HG02678 (cell line): ENCODE measurements around the gene MRTFB.
"Not testable (repeated sequence)": the region's sequence is repeated elsewhere in the genome, so short reads cannot be mapped to it uniquely, and the experiment has no call there.

ENCODE experiments used
- ATAC-seq: cut with Tn5 transposase; IDR thresholded peaks from one replicate; pipeline ENCODE4 v1.9.1; 2021; ENCODE audit warnings: mild to moderate bottlenecking, moderate library complexity; ENCODE audit not compliant: unreplicated experiment

The MRTFB gene

DNA sequence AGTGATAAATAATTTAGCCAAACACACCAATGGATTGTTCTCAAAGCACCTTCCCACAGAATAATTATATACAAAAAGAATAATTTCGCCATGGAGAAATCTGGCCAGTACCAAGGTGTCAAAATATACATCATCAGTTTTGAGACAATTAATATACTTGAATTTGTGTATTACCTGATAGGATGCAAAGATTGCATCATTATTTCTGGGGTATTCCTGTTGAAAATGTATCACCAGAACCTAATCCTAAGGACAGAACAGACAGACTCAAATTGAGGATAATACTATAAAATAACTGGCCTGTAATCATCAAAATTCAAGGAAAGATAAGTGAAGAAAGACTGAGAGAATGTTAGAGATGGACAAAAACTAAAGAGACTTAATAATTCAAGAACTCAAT, 111.9 kb downstream of the MRTFB start:
- no peak for ATAC-seq

DNA sequence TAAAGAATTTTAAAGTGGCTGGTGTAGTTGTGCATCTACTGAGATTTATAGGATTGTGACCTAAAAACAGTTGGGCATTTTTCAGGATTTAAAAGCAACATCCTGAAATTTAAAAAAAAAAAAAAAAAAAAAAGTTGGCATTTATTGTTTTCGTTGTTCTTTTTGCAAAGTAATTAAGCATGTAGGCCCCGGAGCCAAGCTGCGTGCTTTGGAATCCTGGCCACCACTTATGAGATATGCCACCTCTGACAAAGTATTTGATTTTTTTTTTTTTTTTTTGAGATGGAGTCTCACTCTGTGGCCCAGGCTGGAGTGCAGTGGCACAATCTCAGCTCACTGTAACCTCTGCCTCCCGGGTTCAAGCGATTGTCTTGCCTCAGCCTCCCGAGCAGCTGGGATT, 112.8 kb downstream of the MRTFB start:
- not testable (repeated sequence) for ATAC-seq

DNA sequence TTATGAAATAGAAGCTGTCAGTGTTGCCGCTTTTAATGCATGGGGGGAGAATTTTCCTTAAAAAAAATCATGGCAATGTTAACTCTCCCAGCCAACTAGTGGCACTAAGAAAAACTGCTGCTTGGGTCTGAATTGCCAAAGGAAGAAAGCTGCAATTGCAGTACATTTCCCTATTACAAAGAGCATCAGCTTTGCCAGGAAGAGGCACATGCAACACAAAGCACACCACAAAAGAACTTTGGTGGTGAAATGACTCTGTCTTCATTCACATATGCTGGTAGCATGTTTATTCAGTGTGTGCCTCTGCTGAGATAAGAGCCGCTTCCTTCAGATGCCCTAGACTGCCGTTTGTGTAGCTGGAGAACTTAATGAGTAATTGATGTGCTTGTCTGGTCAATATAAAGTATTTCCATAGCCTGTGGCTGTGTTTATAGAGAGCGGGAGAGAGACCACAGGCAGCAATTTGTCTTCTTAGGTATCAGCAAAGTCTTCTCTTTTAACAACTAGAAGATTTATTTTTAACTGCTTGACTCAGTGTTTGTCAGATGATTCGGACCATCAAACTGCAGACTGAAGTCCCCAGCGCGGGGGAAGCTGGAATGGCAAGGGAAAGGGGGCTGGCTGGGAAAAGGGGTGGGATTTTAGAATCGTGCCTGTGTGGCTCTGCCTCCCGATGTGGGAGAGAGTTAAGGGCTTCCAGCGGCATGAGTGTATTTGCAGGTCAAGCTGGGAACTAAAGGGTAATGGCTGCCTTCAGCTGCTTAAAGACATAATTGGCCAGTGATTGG, 115.1 kb downstream of the MRTFB start:
- ATAC-seq: no peak

DNA sequence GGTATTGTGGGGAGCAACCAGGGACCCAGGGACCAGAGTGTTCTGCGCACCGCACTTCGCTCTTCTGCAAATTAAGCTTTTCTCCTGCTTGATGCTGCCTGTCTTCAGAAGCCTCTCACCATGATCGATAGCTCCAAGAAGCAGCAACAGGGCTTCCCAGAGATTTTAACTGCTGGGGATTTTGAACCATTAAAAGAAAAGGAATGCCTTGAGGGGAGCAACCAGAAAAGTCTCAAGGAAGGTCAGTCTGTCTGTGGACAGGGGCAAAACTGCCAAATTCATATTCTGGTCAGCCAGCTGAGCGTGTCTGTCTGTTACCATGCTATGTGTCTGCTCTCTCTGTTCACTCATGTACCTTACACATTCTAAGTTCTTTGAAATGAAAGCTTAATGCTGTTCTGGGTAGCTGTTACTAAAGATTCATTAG, 115.7 kb downstream of the MRTFB start:
- no peak for ATAC-seq

DNA sequence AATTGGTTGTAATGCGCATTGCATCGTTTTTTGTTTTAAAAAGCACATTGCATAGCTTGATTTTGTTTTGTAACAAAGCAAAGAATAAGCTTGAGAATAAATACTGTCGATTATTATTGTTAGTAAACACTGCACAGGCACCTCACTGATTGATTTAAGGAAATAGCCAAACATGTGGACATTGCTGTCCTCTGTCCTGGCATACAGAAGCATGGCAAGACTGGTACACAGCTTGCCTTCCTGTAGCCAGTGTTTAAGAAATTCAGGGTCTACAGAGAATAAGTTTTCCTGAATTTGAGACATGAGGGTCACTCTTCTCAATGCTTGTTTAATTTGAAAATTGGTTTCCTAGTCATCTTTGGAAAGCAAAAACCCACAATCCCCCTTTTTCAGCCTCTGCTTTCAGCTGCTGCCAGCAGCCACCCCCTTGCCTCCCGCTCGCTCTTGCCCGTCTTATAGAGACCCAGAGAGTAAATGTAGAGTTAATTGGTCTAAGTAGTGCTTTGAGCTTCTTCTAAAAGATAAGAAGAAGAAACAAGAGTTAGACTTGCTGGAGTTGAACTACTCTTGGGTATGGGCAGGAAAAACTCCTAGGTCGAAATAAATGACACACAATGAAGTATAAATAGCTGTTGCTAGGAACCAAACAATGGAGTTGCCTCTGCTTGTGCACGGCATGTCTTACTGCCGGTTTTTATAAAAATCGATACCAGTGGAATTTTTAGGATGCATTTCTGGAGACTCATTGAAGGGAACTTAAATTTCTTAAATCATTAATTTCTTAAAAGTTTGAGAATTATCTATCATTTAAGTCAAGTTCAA, 116.6 kb downstream of the MRTFB start:
- ATAC-seq: no peak

DNA sequence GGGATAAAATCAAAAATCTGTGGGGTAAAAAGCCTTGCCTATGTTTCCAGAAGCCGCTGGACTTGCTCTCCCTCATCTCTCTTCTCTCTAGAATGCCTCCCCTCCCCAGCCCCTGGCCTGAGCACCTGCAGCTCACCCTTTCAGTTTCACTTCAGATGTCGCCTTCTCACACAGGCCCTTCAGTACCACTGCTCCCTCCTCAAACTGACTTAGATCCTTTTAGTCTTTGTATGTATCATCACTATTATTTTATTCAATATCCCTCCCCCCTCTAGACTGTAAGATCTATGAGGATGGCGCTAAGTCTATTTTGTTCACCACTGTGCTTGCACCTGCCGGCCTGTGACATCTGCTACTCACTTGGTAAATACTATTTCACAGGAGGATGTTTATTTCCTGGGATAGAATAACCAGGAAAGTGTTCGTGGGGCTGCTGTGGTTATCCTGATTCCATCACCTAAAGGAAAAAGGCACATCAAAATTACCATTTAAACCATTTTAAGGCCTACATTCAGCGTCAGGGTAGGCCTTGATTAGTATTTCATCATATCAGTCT, 122.3 kb downstream of the MRTFB start:
- peak; percentile 98 for ATAC-seq

DNA sequence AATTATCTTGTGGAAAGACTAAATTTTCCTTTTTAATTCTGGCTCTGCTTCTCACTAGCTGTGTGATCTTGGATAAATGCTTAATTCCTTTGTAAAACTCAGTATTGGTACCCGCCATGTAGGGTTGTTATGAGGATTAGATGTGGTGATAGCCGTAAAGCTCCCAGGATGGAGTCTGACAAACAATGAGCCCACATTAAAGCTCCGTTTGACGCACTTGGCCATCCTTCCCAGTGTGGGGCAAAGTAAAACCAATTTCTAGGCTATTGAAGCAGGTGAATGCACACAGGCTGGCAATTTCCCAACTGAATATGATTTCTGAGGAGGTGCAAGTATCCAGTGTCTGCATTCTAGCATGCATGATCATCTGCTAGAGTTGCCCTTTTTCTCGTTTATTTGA, 123.6 kb downstream of the MRTFB start:
- ATAC-seq: no peak

DNA sequence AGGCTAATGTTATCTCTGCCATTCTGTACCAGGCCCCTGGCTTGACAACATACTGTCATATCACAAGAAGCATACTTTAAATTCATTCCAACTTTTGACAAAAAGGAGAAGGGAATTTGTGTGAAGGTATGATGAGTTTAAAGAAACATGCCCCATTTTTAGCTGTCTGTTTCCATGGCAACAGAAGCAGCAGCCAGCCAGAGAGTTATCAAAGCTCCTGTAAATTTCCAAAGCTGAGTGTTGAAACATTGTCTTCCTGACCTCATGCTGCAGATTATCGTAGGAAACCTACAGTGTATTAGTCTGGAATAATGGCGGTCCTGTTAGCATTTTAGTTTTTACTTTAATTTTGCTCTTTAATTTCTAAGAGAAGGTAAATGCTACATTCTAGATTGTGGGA, 124.9 kb downstream of the MRTFB start:
- no peak for ATAC-seq

DNA sequence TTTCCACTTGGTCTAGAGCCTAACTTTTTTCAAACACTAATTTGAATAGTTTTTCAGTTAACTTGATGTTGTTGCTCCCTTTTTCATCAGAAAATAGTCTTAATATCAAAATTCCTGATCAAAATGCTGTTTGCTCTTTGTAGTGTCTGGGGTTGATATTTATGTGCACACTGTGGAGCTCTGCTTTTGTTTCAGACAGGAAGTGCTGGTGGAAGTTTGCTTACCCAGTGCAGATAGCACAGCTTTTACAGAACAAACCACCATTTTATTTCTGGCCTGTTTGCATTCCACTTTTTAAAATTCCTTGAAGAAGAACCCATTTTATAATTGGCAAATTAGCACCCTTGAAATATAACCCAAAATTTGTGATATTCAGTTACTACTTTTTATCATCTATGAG, 125.4 kb downstream of the MRTFB start:
- ATAC-seq: no peak

DNA sequence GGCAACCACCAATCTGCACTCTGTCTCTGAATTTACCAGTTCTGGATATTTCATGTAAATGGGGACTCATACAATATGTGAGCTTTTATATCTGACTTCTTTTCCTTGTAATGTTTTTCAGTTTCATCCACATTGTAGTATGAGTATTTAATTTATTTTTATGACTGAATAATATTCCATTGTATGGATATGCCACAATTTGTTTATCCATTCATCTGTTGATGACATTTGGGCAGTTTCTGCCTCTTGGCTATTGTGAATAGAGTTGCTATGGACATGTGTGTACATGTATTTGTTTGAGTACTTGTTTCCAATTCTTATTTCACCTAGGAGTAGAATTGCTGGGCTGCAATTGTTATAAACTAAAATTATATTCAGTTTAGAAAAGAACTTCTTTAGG, 126.9 kb downstream of the MRTFB start:
- ATAC-seq: no peak

DNA sequence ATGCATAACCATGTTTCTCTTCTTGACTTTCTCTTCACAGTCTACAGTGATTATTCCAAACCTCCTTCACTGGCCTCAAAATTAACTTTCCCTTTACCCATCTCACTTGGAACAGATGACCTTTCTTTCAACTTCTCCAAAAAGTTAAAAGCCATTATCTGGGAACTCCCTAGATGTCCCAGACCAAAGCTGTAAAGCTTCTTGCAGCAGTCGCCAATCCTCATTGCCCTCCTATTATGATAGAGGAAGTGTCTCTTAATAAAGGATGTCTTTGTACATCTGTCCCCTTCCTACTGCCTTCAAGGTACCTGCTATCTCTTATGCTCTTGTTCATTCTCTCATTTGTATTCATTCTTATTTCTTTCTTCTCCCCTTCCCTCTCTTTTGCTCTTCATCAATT, 127.5 kb downstream of the MRTFB start:
- no peak for ATAC-seq

DNA sequence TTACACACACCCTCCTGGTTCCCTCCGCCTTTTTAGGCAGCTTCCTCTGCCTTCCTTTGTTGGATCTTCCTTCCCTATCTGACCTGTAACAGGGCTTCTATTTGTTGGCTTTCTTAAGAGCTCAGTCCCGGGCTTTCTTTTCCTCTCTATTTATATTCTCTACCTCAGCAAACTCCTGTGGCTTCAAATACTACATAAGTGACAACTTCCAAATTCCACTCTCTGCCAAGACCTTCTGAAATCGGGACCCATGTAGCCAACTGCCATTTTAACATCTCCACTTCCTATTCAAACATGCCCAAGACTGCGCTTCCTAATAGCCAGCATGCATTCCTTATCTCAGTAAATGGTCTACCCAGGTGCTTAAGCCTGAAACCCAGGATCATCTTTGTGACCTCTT, 128.1 kb downstream of the MRTFB start:
- no peak for ATAC-seq

DNA sequence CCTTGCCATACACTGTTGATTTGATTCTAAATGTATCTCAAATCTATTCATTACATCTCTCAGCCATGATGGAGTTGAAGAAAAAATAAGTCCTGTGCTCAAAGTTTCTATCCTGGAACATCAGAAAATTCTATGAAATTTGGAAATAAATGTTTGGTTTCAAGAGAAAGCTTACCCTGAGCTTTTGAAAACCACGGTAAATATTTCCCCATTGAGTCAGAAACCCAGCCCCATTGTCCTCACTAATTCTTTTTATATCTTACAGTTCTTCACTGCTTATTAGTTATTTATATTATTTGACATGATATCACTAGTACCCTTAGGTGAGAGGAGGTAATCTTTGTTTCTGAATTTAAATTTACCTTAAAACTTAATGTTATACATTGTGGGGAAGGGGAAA, 128.5 kb downstream of the MRTFB start:
- ATAC-seq: no peak

DNA sequence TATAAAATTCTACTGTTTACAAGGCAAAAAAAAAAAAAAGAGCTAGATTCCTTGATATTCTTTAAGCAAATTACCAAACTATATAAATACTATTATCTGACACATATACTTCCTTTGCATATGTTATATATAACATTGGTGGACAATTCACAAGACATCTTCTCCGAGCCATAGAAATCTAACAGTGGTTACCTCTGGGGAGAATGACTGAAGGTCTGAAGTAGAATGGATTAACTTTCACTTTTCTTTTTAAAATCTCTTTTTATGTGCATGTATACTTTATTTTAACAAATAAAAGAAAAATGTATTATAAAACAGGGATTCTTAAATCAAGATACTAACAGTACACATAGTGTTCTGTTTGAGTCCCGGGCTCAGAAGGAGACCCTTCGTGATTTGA, 131.0 kb downstream of the MRTFB start:
- no peak for ATAC-seq

DNA sequence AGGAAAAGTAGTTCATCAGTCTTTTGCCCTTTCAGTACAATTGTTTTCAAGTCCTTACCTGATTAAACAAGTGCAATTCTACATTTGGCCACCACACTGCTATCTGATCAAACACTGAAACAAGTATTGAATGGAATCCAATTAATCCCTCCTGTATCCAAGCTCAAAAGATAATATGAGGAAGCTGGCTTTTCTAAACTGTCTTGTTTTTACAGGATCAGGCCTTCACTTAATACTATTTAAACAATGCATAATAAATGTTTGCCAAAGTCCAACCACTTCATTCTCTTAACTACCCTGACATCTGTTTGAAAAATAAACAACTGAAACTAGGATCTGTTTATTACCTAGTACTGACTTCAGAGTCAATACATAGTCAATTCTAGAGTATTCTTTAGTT, 131.6 kb downstream of the MRTFB start:
- ATAC-seq: no peak

DNA sequence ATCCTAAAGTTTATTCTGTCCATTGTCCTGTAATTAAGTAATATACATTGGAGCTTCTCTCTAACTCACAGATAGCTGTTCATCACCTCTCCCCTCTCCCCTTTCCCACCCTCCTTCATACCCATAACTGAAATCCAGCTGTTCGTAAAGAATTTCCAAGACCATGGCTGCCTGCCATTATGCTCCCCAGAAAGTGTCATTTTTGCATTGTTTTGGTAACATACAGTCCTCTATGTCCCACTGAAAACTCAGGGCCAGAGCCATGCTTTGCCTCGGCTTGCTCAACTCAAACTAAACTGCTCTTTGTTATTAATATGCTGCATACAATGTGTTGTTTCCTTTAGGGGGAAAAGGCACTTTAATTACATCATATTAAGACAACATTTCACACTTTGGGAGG, 132.0 kb downstream of the MRTFB start:
- ATAC-seq: no peak

DNA sequence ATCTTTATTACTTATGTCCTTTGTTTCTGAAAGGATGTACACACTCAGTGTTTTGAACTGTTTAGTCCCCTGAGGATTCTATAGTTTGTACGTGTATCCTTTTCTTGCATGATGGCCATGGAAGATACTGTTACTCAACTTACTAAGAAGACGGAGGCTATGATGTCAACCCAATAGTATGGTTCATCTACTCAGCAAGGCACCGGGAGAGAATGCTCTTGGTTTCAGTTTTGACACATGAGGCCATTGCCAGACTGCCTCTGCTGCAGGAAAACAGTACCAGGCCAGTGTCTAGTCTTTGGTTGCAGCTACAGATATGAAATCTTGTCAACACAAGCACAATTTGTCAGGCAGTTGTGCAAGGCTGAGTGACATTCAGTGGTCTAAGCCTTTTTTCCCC, 134.5 kb downstream of the MRTFB start:
- no peak for ATAC-seq

DNA sequence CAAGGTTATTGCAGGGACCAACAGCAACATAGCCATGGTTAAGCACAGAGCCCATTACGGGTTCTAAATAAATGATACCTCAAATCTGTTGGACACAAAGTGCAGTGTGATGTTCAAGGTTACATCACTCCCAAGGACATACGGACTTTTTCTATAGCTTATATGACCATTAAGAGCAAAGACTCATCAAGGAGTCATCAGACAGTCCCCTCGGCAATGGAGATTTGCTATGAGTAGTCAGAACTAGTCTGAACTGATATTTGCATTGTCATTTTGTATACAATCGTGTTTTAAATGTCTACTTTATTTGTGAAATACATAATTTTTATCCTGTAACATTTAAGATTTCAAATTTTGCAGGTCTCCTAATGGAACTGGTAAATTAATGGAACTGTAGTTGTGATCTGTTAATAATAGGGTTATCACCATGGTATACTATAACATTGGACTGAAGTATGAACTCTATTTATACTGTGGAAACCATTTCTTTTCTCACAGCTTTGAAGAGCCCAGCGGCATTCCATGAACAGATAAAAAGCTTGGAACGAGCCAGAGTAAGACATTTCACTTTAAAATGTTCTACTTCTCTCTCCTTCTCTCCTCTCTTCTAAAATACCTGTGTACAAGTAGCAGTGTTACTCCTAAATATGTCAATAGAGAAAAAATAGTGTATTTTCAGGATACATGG, 140.9 kb downstream of the MRTFB start:
- no peak for ATAC-seq

DNA sequence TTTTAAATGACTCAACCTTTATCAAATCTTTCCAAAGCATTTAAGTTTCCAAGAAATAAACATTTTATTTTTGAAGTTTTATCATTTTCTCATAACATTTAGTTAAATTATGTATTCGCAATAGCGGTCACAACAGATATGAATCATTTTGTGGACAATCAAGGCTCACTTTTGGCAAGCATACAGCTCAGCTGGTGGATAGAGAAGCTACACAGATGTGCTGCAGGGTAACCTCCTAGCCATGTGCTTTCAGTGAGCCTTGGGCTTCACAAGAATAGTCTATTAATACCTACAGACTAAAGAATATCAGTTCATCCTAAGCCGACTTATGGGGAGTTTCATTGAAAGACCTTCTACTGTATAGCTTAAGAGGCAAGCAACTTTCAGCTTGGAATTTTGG, 144.8 kb downstream of the MRTFB start:
- no peak for ATAC-seq

DNA sequence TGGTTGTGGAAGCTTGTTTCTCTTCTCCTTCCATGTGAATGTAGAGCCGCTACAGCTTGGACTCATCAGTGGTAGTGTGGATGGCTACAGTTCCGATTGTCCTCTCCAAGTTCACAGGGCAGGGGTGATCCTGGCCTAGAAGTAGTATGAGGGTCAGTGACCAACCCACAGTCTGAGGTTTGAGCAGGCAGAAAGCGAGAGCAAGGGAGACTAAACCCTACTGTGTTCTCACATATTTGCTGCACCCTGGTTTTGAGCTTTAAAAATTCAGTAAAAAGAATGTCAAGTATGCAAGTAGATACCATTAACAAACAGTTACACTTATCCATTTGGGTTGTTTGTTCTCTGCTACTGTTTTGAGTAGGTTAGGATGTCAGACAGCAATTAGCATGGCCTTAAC, 148.9 kb downstream of the MRTFB start:
- no peak for ATAC-seq

DNA sequence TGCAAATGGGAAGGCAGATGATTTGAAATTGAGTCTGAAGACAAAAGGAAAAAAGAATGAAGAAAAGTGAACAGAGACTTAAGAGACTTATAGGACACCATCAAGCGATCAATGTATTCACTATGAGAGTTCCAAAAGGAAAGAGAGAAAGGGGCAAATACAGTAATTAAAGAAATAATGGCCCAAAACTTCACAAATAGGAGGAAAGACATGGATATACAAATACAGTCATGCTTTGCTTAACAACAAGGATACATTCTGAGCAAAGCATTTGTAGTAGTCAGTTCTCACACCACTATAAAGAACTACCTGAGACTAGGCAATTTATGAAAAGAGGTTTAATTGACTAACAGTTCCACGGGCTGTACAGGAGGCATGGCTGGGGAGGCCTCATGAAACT, 152.5 kb downstream of the MRTFB start:
- ATAC-seq: no peak
